GM19395 (cell line): ENCODE measurements around the gene PCDH8.

Experiments used
- ATAC-seq: cut with Tn5 transposase; IDR thresholded peaks from one replicate; pipeline ENCODE4 v1.9.1; 2021; ENCODE audit warnings: mild to moderate bottlenecking, moderate library complexity; ENCODE audit not compliant: unreplicated experiment

Gene PCDH8

GRCh38 chr13:52815330-52815729, 33.1 kb downstream of the PCDH8 start:
- ATAC-seq, result no peak

GRCh38 chr13:52812941-52813340, 35.5 kb downstream of the PCDH8 start:
- ATAC-seq, result no peak

- ATAC-seq, result no peak
Observed at GRCh38 chr13:52811841-52812240, 36.6 kb downstream of the PCDH8 start.

- ATAC-seq, result no peak
Observed at GRCh38 chr13:52810526-52810925, 37.9 kb downstream of the PCDH8 start.

- ATAC-seq, result no peak
Observed at GRCh38 chr13:52810011-52810410, 38.4 kb downstream of the PCDH8 start.

- peak; percentile 87 for ATAC-seq
Observed at GRCh38 chr13:52809310-52809769, 39.1 kb downstream of the PCDH8 start.

- no peak for ATAC-seq
Observed at GRCh38 chr13:52808842-52809219, 39.6 kb downstream of the PCDH8 start.

- no peak for ATAC-seq
Observed at GRCh38 chr13:52806029-52806428, 42.4 kb downstream of the PCDH8 start.

- ATAC-seq, result no peak
Observed at GRCh38 chr13:52804202-52804641, 44.2 kb downstream of the PCDH8 start.

GRCh38 chr13:52800856-52801255, 47.6 kb downstream of the PCDH8 start:
- no peak for ATAC-seq

GRCh38 chr13:52798770-52799430, 49.5 kb downstream of the PCDH8 start:
- ATAC-seq, result no peak

GRCh38 chr13:52797176-52797575, 51.3 kb downstream of the PCDH8 start:
- ATAC-seq, result no peak

- ATAC-seq, result no peak
Observed at GRCh38 chr13:52794589-52794988, 53.9 kb downstream of the PCDH8 start.

- ATAC-seq, result no peak
Observed at GRCh38 chr13:52793515-52794061, 54.9 kb downstream of the PCDH8 start.
